Upper lobe of right lung (tissue), 1 donor: ENCODE data around the gene RNF157. TPM values are rescaled to one million over a fixed set of nuclear protein-coding genes. Genes with fewer than 3 reads are reported as not detected.
A peak's percentile ranks its signal among the peaks of the same experiment; 100 is the strongest.
"Not testable (repeated sequence)": the region's sequence is repeated elsewhere in the genome, so short reads cannot be mapped to it uniquely, and the experiment has no call there.

ENCODE experiments used
- ATAC-seq: fragments of 200-7000 bp; cut with Tn5 transposase; one replicate; pipeline ENCODE4 v1.9.1; 2020; ENCODE audit warnings: mild to moderate bottlenecking, moderate library complexity
- DNase-seq: peaks from one replicate; pipeline ENCODE4 v3.0.0-alpha.2; 2020
- H3K27ac ChIP-seq: fragments of 200-600 bp; one replicate; pipeline ENCODE4 v1.8.0; 2022
- H3K27me3 ChIP-seq: fragments of 200-600 bp; one replicate; pipeline ENCODE4 v1.8.0; 2022; ENCODE audit warnings: mild to moderate bottlenecking
- H3K36me3 ChIP-seq: fragments of 200-600 bp; one replicate; pipeline ENCODE4 v1.8.0; 2022
- H3K4me1 ChIP-seq: fragments of 200-600 bp; one replicate; pipeline ENCODE4 v1.8.0; 2022
- H3K4me3 ChIP-seq: fragments of 200-600 bp; one replicate; pipeline ENCODE4 v1.8.0; 2022; ENCODE audit warnings: mild to moderate bottlenecking
- H3K9me3 ChIP-seq: fragments of 200-600 bp; one replicate; pipeline ENCODE4 v1.8.0; 2022
- intact Hi-C: fragments of 100-400 bp; cut with DNase I; formaldehyde crosslinking; loops from one replicate; pipeline ENCODE4 v1.11.0; 2022
- total RNA-seq: library from RNA; stranded (reverse); fragmentation: NEBNext Ultra II Directional; extraction: Animal tissue kit (Norgen Biotek cat#: 25700); gene quantifications from one replicate; pipeline ENCODE4 v1.2.1, GENCODE V29; 2021
- TF ChIP-seq, protein P1 (sequence below): fragments of 200-600 bp; IDR thresholded peaks from one replicate; pipeline ENCODE4 v1.8.0; 2022; ENCODE audit warnings: antibody characterized with exemption
- donor health status: DM: no; HTN: yes; CAD: no; lungs with severe emphysema.

Gene RNF157
- total RNA-seq, 1 donor from 2014 or later = 3.8 TPM

DNA sequence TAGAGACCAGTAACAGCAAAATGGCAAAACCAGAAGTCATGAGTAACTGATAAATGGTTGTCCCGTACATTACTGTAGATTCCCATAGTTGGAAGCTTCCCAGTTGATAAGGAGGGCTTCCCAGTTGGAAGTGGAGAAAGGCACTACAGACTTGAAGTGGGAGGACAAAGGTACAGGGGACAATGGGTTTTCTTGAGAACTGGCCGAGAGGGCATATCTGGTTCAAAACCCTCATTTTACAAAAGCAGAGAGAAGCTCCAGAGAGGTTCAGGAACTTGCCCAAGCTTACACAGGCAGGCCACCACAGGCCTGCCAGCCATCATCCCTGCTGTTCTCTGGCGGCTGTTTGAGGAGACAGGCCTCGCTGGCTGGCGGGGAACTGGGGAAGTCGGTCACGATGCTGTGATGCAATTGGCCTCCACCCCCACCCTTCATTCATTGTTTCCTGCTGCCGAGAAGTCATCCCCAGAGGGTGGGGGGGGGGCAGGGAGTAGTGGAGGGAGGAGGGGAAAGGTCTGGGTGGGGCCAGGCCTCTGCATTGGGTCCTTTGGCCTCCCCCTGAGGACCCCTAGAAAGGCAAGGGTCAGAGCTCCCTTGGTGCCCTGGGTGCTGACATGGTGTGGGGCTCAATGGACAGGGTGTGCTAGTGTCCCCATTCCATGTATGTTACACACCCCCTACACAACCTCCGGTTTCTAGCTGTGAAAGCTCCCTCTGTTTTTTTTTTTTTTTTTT is 27.9 kb upstream of the RNF157 start:
- Histone ChIP-seq H3K4me3 (peak overlapping the region; percentile 77), H3K9me3 (no peaks in the 10 kb centered on the region), H3K36me3 (peaks cover 19% of the 10 kb centered on the region), H3K27ac (peak overlapping the region; percentile 93), H3K27me3 (no peaks in the 10 kb centered on the region), H3K4me1 (peaks cover 80% of the 10 kb centered on the region)
- ATAC-seq (peak; percentile 52), DNase-seq (peak; percentile 91)
- TF ChIP-seq, protein P1, sequence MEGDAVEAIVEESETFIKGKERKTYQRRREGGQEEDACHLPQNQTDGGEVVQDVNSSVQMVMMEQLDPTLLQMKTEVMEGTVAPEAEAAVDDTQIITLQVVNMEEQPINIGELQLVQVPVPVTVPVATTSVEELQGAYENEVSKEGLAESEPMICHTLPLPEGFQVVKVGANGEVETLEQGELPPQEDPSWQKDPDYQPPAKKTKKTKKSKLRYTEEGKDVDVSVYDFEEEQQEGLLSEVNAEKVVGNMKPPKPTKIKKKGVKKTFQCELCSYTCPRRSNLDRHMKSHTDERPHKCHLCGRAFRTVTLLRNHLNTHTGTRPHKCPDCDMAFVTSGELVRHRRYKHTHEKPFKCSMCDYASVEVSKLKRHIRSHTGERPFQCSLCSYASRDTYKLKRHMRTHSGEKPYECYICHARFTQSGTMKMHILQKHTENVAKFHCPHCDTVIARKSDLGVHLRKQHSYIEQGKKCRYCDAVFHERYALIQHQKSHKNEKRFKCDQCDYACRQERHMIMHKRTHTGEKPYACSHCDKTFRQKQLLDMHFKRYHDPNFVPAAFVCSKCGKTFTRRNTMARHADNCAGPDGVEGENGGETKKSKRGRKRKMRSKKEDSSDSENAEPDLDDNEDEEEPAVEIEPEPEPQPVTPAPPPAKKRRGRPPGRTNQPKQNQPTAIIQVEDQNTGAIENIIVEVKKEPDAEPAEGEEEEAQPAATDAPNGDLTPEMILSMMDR = no peak
- intact Hi-C loops = no loop called here

DNA sequence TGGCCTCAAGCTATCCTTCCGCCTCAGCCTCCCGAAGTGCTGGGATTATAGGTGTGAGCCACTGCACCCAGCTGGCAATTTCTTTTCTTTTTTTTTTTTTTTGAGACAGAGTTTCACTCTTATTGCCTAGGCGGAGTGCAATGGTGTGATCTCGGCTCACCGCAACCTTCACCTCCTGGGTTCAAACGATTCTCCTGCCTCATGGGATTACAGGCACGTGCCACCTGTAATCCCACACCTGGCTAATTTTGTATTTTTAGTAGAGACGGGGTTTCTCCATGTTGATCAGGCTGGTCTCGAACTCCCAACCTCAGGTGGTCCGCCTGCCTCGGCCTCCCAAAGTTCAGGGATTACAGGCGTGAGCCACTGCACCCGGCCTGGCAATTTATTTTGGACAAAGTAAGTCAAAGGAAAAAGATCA is 27.3 kb upstream of the RNF157 start:
- H3K9me3 ChIP-seq, intact Hi-C loops, ATAC-seq, DNase-seq, H3K27me3 ChIP-seq: not testable (repeated sequence)
- Histone ChIP-seq H3K27ac (peak overlapping the region; percentile 93), H3K4me3 (peak overlapping the region; percentile 77), H3K36me3 (peaks cover 19% of the 10 kb centered on the region), H3K4me1 (peaks cover 80% of the 10 kb centered on the region)

DNA sequence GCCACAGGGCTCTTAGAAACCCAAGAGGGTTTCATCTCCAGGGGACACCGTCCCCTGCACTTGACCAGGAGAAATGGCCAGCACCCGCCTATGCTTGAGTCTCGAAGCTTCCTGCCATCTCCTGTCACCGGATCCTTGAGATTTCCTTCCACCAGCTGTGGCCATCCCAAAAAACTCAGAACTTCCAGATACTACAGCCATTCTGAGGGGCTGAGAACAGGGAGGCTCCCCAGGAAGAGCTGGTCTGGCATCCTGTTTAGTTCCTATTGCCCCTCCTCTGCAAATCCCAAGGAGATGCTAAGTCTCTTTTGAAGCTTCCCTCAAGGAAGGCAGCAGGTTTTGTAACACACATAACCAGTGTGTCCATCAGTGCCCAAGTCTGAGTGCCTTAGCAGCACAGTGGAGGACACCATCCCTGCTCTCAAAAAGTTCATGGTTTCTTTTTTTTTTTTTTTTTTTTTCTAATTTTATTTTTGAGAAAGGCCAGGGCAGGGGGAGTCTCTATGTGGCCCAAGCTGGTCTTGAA is 26.8 kb upstream of the RNF157 start:
- TF ChIP-seq, protein P1 = no peak
- DNase-seq (no peak), ATAC-seq (no peak)
- no peaks in the 10 kb centered on the region for H3K27me3 ChIP-seq
- intact Hi-C loops = no loop called here
- no peaks in the 10 kb centered on the region for H3K9me3 ChIP-seq
- H3K4me3 ChIP-seq = peak overlapping the region; percentile 77
- H3K4me1 ChIP-seq = peaks cover 80% of the 10 kb centered on the region
- peak overlapping the region; percentile 93 for H3K27ac ChIP-seq
- H3K36me3 ChIP-seq = peaks cover 19% of the 10 kb centered on the region

DNA sequence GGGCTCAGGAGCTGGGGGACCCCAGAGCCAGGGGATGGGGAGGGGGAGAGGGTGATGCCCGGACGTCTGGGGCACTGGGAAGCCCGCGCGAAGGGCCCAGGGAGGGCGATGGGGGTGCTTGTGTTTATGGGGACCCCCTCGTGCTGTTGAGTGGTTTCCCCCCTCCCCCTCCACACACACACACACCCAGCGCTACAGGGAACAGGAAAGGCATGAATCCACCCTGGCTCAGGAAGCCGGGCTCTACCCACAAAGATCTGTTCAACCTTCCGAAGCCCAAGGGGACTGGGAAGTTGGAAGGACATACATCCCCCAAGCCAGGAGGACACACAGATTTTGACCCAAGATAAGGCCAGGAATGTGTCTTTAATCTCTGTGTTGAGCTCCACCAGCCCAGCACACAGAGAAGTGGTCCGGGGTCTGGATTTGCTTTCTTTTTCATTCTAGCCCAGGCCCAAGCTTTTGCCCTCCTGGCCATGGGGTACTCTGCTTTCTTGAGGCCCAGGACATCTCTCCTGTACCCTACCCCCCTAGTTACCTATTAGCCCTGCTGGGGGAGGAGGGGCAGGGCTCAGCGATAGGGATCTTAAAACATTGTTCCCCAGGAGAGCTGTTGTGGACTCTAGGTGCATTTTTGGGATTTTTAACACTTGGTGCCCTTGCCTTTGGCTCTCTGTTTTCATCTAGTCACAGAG is 26.1 kb upstream of the RNF157 start:
- H3K27me3 ChIP-seq = no peaks in the 10 kb centered on the region
- DNase-seq (no peak), ATAC-seq (no peak)
- TF ChIP-seq, protein P1 = no peak
- H3K4me1 ChIP-seq = peaks cover 73% of the 10 kb centered on the region
- intact Hi-C loops = no loop called here
- H3K36me3 ChIP-seq = peaks cover 19% of the 10 kb centered on the region
- no peaks in the 10 kb centered on the region for H3K9me3 ChIP-seq
- H3K27ac ChIP-seq = peak overlapping the region; percentile 93
- H3K4me3 ChIP-seq = peak overlapping the region; percentile 77

DNA sequence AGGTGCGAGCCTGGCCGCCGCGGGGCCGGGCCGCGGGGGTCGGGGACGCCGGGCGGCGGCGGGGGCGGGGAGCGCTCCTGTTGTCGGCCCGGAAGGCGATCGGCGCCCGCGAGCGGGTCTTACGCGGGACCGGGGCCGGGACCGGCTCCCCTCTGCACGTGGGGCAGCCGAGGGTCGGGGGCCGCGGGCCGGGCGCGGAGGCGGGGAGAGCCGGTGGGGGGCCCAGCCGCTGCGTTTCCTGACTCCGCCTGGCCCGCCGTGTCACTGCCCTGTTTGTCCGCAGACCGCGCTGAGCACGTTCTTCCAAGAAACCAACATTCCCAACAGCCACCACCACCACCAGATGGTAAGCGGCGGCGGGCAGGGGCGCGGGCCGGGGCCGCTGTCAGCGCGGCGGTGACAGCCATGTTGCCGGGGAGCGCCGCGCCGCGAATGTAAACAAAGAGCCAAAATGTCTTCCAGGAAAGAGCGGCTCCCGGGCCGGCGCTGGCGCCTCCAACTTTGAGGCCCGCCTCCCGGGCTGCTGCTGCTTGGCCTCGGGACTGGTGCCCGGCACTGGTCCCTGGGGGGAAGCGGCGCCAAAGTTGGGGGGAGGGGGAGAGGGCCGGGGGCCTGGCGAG is 25.4 kb upstream of the RNF157 start:
- Histone ChIP-seq H3K9me3 (no peaks in the 10 kb centered on the region), H3K4me1 (peaks cover 66% of the 10 kb centered on the region), H3K27ac (peak overlapping the region; percentile 93), H3K36me3 (peaks cover 16% of the 10 kb centered on the region), H3K27me3 (no peaks in the 10 kb centered on the region), H3K4me3 (peak overlapping the region; percentile 77)
- intact Hi-C loops = no loop called here
- ATAC-seq = peak; percentile 2
- peak; percentile 84 for DNase-seq
- TF ChIP-seq, protein P1 = no peak
